ENCODE data around the gene DUSP16. TPM values are rescaled to one million over a fixed set of nuclear protein-coding genes. Genes with fewer than 3 reads are reported as not detected.

The DUSP16 gene
- total RNA-seq, 1 donor from 2014 or later = 52.1 TPM

GRCh38 chr12:12608557-12608957 lies 45.9 kb upstream of the DUSP16 start:
- Mint-ChIP-seq H3K4me3 (peak overlapping the region; percentile 67), H3K36me3 (peaks cover 2% of the 10 kb centered on the region), H3K9me3 (no peaks in the 10 kb centered on the region), H3K4me1 (ENCODE audit: unreplicated experiment) (peaks cover 9% of the 10 kb centered on the region), H3K27ac (peak overlapping the region; percentile 68), H3K27me3 (no peaks in the 10 kb centered on the region)
- no peak for DNase-seq (ENCODE audit: extremely low spot score, unreplicated experiment)
- TF ChIP-seq, protein P1, sequence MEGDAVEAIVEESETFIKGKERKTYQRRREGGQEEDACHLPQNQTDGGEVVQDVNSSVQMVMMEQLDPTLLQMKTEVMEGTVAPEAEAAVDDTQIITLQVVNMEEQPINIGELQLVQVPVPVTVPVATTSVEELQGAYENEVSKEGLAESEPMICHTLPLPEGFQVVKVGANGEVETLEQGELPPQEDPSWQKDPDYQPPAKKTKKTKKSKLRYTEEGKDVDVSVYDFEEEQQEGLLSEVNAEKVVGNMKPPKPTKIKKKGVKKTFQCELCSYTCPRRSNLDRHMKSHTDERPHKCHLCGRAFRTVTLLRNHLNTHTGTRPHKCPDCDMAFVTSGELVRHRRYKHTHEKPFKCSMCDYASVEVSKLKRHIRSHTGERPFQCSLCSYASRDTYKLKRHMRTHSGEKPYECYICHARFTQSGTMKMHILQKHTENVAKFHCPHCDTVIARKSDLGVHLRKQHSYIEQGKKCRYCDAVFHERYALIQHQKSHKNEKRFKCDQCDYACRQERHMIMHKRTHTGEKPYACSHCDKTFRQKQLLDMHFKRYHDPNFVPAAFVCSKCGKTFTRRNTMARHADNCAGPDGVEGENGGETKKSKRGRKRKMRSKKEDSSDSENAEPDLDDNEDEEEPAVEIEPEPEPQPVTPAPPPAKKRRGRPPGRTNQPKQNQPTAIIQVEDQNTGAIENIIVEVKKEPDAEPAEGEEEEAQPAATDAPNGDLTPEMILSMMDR (conservative IDR thresholded peaks at IDR 0.05) = no peak

GRCh38 chr12:12606781-12607589 lies 44.3 kb upstream of the DUSP16 start:
- Mint-ChIP-seq H3K4me1 (ENCODE audit: unreplicated experiment) (peaks cover 3% of the 10 kb centered on the region), H3K4me3 (peak overlapping the region; percentile 22), H3K9me3 (no peaks in the 10 kb centered on the region), H3K27me3 (no peaks in the 10 kb centered on the region), H3K27ac (peak overlapping the region; percentile 94), H3K36me3 (no peaks in the 10 kb centered on the region)
- DNase-seq (ENCODE audit: extremely low spot score, unreplicated experiment) = no peak
- TF ChIP-seq, protein P1 (conservative IDR thresholded peaks at IDR 0.05) = no peak

- Mint-ChIP-seq H3K9me3 (no peaks in the 10 kb centered on the region), H3K4me1 (ENCODE audit: unreplicated experiment) (peaks cover 3% of the 10 kb centered on the region), H3K4me3 (no peak overlapping the region), H3K27ac (no peak overlapping the region), H3K27me3 (peaks cover under 1% of the 10 kb centered on the region), H3K36me3 (peaks cover under 1% of the 10 kb centered on the region)
- TF ChIP-seq, protein P1 (conservative IDR thresholded peaks at IDR 0.05) = no peak
- DNase-seq (ENCODE audit: extremely low spot score, unreplicated experiment) = no peak
These were observed 42.1 kb upstream of the DUSP16 start for GRCh38 chr12:12604740-12605139.

GRCh38 chr12:12600659-12601058 lies 38.0 kb upstream of the DUSP16 start:
- Mint-ChIP-seq H3K27ac (peak overlapping the region; percentile 85), H3K36me3 (peaks cover 9% of the 10 kb centered on the region)

DNA sequence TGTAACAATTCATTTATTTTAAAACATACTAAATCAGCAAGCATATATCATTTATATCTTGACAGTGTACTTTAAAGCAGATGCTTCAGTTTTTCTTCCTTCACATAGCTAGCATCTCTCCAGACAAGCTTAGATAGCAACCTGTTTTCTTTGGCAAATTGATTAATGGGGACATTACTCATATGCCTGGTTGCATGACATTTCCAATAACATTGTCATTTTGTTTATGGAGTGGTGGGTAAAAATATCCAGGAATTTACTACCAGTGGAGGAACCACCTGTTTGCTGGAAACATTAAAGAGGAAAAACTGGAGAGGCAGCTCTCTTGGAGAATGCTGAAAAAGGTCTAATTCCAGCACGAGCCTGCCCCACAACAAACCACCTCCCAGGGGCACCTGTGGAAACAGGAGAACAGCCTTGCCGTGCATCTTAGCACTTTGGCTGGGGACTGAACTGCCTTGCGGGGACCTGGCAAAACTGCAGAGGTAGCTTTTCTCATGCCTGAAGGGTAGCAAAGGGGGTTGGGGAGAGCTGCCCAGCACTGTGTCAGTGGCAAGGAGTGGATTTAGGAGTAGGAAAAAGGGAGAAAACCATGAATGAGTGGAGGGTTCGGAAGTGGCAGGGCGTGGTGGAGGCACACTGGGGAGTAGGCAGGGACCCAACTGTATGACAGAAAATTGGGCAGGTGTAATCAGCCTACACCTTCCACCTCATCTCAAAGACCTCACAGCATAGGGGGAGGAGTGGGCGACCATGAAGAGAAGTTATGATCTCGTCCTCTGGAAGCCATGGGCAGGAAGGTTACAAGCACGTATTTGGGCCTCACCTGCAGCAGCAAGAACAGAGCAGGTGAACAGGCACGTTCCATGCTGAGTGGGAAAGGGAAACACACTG lies 37.3 kb upstream of the DUSP16 start:
- H3K27me3 Mint-ChIP-seq = peaks cover 8% of the 10 kb centered on the region
- H3K4me3 Mint-ChIP-seq = peak overlapping the region; percentile 37
- H3K27ac Mint-ChIP-seq = peak overlapping the region; percentile 85
- peaks cover 6% of the 10 kb centered on the region for H3K9me3 Mint-ChIP-seq
- H3K36me3 Mint-ChIP-seq = peaks cover 9% of the 10 kb centered on the region
- DNase-seq (ENCODE audit: extremely low spot score, unreplicated experiment) = no peak
- H3K4me1 Mint-ChIP-seq (ENCODE audit: unreplicated experiment) = no peaks in the 10 kb centered on the region
- TF ChIP-seq, protein P1 (conservative IDR thresholded peaks at IDR 0.05) = no peak

More at GRCh38 chr12:12600659-12601058, 38.0 kb upstream of the DUSP16 start:
- no peaks in the 10 kb centered on the region for H3K4me1 Mint-ChIP-seq (ENCODE audit: unreplicated experiment)
- TF ChIP-seq, protein P1 (conservative IDR thresholded peaks at IDR 0.05) = no peak
- DNase-seq (ENCODE audit: extremely low spot score, unreplicated experiment) = no peak
- peaks cover 8% of the 10 kb centered on the region for H3K27me3 Mint-ChIP-seq
- no peak overlapping the region for H3K4me3 Mint-ChIP-seq
- H3K9me3 Mint-ChIP-seq = peaks cover 6% of the 10 kb centered on the region

Measured in type B pancreatic cell (in vitro differentiated cells).